Trophoblast cell (in vitro differentiated cells and primary cell): ENCODE results near the gene NDN.

Experiments used
- DNase-seq, 2 donors: peaks; one replicate each; pipeline ENCODE4 v3.0.0-alpha.2; 2016
- H2AFZ ChIP-seq: 2 replicates; pipeline ENCODE4 v1.6.1; 2013; ENCODE audit warnings: low read length, moderate library complexity, mild to moderate bottlenecking; ENCODE audit not compliant: insufficient read depth, poor library complexity
- H2AK5ac ChIP-seq: 2 replicates; pipeline ENCODE4 v1.6.1; 2013; ENCODE audit warnings: mild to moderate bottlenecking, low read length
- H2BK120ac ChIP-seq: 2 replicates; pipeline ENCODE4 v1.6.1; 2013; ENCODE audit warnings: low read length, mild to moderate bottlenecking, moderate library complexity; ENCODE audit not compliant: insufficient read depth, poor library complexity
- H2BK12ac ChIP-seq: 2 replicates; pipeline ENCODE4 v1.6.1; 2013; ENCODE audit warnings: mild to moderate bottlenecking, low read length, moderate library complexity
- H2BK5ac ChIP-seq: 2 replicates; pipeline ENCODE4 v1.6.1; 2013; ENCODE audit warnings: low read length, low read depth, moderate library complexity, mild to moderate bottlenecking; ENCODE audit not compliant: poor library complexity
- H3K14ac ChIP-seq: 2 replicates; pipeline ENCODE4 v1.6.1; 2013; ENCODE audit warnings: mild to moderate bottlenecking, low read length
- H3K18ac ChIP-seq: 2 replicates; pipeline ENCODE4 v1.6.1; 2013; ENCODE audit warnings: mild to moderate bottlenecking, low read length
- H3K23ac ChIP-seq: 2 replicates; pipeline ENCODE4 v1.6.1; 2013; ENCODE audit warnings: low read length
- H3K27ac ChIP-seq: 2 replicates; pipeline ENCODE4 v1.5.1; 2013; ENCODE audit warnings: low read depth, mild to moderate bottlenecking, inconsistent platforms, low read length, moderate library complexity
- H3K27me3 ChIP-seq: 2 replicates; pipeline ENCODE4 v1.6.1; 2013; ENCODE audit warnings: inconsistent platforms, mild to moderate bottlenecking, low read length, moderate library complexity; ENCODE audit not compliant: insufficient read depth
- H3K36me3 ChIP-seq, 2 experiments: 1 replicate in 1 of 2; 2 replicates in 1 of 2; pipeline ENCODE4 v1.6.1; 2013; ENCODE audit warnings: low read length in 2 of 2, mild to moderate bottlenecking in 2 of 2, moderate library complexity in 1 of 2; ENCODE audit not compliant: insufficient read depth in 2 of 2, control insufficient read depth in 1 of 2
- H3K4ac ChIP-seq: 2 replicates; pipeline ENCODE4 v1.6.1; 2013; ENCODE audit warnings: low read depth, mild to moderate bottlenecking, low read length, moderate library complexity
- H3K4me1 ChIP-seq, 2 experiments: 1 replicate in 1 of 2; 2 replicates in 1 of 2; pipeline ENCODE4 v1.6.1; 2013; ENCODE audit warnings: low read length in 2 of 2, mild to moderate bottlenecking in 2 of 2, moderate library complexity in 1 of 2; ENCODE audit not compliant: insufficient read depth in 2 of 2, control insufficient read depth in 1 of 2
- H3K4me2 ChIP-seq: 2 replicates; pipeline ENCODE4 v1.6.1; 2013; ENCODE audit warnings: inconsistent platforms, mild to moderate bottlenecking, low read length, moderate library complexity
- H3K4me3 ChIP-seq: 2 replicates; pipeline ENCODE4 v1.5.1; 2013; ENCODE audit warnings: mild to moderate bottlenecking, low read depth, low read length, inconsistent platforms
- H3K79me1 ChIP-seq: one replicate; pipeline ENCODE4 v1.6.1; 2013; ENCODE audit warnings: low read length
- H3K79me2 ChIP-seq: 2 replicates; pipeline ENCODE4 v1.6.1; 2013; ENCODE audit warnings: low read length, mild to moderate bottlenecking; ENCODE audit not compliant: control insufficient read depth, insufficient read depth, poor library complexity
- H3K9ac ChIP-seq: 2 replicates; pipeline ENCODE4 v1.6.1; 2013; ENCODE audit warnings: mild to moderate bottlenecking, low read length
- H3K9me3 ChIP-seq: 2 replicates; pipeline ENCODE4 v1.6.1; 2013; ENCODE audit warnings: low read depth, mild to moderate bottlenecking, control low read depth, inconsistent platforms, low read length; ENCODE audit not compliant: insufficient read depth
- H4K12ac ChIP-seq: 2 replicates; pipeline ENCODE4 v1.6.1; 2013; ENCODE audit warnings: low read depth, mild to moderate bottlenecking, low read length, moderate library complexity
- H4K8ac ChIP-seq: 2 replicates; pipeline ENCODE4 v1.6.1; 2013; ENCODE audit warnings: low read depth, mild to moderate bottlenecking, low read length, moderate library complexity
- H4K91ac ChIP-seq: one replicate; pipeline ENCODE4 v1.6.1; 2013; ENCODE audit warnings: low read depth, mild to moderate bottlenecking, low read length, moderate library complexity
- WGBS: extraction: QIAGEN DNeasy Blood & Tissue Kit; methylation state at CpG from one replicate; pipeline ENCODE4 v1.1.7; 2013; ENCODE audit warnings: missing lambda C conversion rate; ENCODE audit not compliant: insufficient read length, insufficient coverage; ENCODE audit errors: extremely low coverage; 5-methylcytosine and 5-hydroxymethylcytosine counted together

Gene NDN

GRCh38 chr15:23708332-23708731 lies 21.2 kb upstream of the NDN start:
- no peak overlapping the region for H3K4me3 ChIP-seq
- H3K9me3 ChIP-seq = no peaks in the 10 kb centered on the region
- H3K14ac ChIP-seq = no peak overlapping the region
- H3K4me2 ChIP-seq = no peak overlapping the region
- no peak overlapping the region for H2AFZ ChIP-seq
- no peak overlapping the region for H3K9ac ChIP-seq
- no peaks in the 10 kb centered on the region for H3K79me2 ChIP-seq
- no peaks in the 10 kb centered on the region for H3K36me3 ChIP-seq
- H3K27ac ChIP-seq = no peak overlapping the region
- H2BK120ac ChIP-seq = no peak overlapping the region
- no peaks in the 10 kb centered on the region for H3K79me1 ChIP-seq
- H3K4ac ChIP-seq = no peak overlapping the region
- H2BK12ac ChIP-seq = no peak overlapping the region
- H3K18ac ChIP-seq = no peak overlapping the region
- WGBS = no CpG with 5 or more reads among the region's 1 CpG
- H3K4me1 ChIP-seq = no peaks in the 10 kb centered on the region
- H3K27me3 ChIP-seq = no peaks in the 10 kb centered on the region
- H4K12ac ChIP-seq = no peak overlapping the region
- no peak for DNase-seq
- H4K91ac ChIP-seq = no peak overlapping the region
- H2BK5ac ChIP-seq = no peak overlapping the region
- H2AK5ac ChIP-seq = no peak overlapping the region
- H3K23ac ChIP-seq = no peak overlapping the region
- no peak overlapping the region for H4K8ac ChIP-seq

GRCh38 chr15:23695282-23695681 lies 8.2 kb upstream of the NDN start:
- no CpG with 5 or more reads among the region's 2 CpGs for WGBS
- Histone ChIP-seq H3K4me3 (no peak overlapping the region), H3K4ac (no peak overlapping the region), H4K8ac (no peak overlapping the region), H3K18ac (no peak overlapping the region), H2BK120ac (no peak overlapping the region), H3K27me3 (no peaks in the 10 kb centered on the region), H3K27ac (no peak overlapping the region), H3K4me1 (no peaks in the 10 kb centered on the region), H3K36me3 (no peaks in the 10 kb centered on the region), H3K9ac (no peak overlapping the region), H4K91ac (no peak overlapping the region), H2AK5ac (no peak overlapping the region), H3K79me1 (no peaks in the 10 kb centered on the region), H3K79me2 (no peaks in the 10 kb centered on the region), H3K14ac (no peak overlapping the region), H2BK5ac (no peak overlapping the region), H4K12ac (no peak overlapping the region), H2AFZ (no peak overlapping the region), H2BK12ac (no peak overlapping the region), H3K23ac (no peak overlapping the region), H3K4me2 (no peak overlapping the region), H3K9me3 (peaks cover 3% of the 10 kb centered on the region)
- no peak for DNase-seq

- Histone ChIP-seq H4K12ac (no peak overlapping the region), H2AK5ac (no peak overlapping the region), H3K36me3 (no peaks in the 10 kb centered on the region), H3K14ac (no peak overlapping the region), H3K23ac (no peak overlapping the region), H2BK12ac (no peak overlapping the region), H3K9me3 (peaks cover 3% of the 10 kb centered on the region), H3K79me2 (no peaks in the 10 kb centered on the region), H3K27ac (no peak overlapping the region), H4K91ac (no peak overlapping the region), H3K18ac (no peak overlapping the region), H3K4ac (no peak overlapping the region), H3K4me1 (no peaks in the 10 kb centered on the region), H2BK5ac (no peak overlapping the region), H3K4me3 (no peak overlapping the region), H2BK120ac (no peak overlapping the region), H3K79me1 (no peaks in the 10 kb centered on the region), H2AFZ (no peak overlapping the region), H4K8ac (no peak overlapping the region), H3K4me2 (no peak overlapping the region), H3K27me3 (no peaks in the 10 kb centered on the region), H3K9ac (no peak overlapping the region)
- DNase-seq = no peak
- no CpG with 5 or more reads among the region's 1 CpG for WGBS
These were observed 7.5 kb upstream of the NDN start for GRCh38 chr15:23694592-23694991.

- no peaks in the 10 kb centered on the region for H3K36me3 ChIP-seq
- no peak overlapping the region for H3K18ac ChIP-seq
- no peak overlapping the region for H3K4me2 ChIP-seq
- H3K4me3 ChIP-seq = no peak overlapping the region
- H3K27me3 ChIP-seq = no peaks in the 10 kb centered on the region
- no peak overlapping the region for H2AK5ac ChIP-seq
- H3K27ac ChIP-seq = no peak overlapping the region
- DNase-seq = no peak
- no peak overlapping the region for H4K8ac ChIP-seq
- no peak overlapping the region for H2BK12ac ChIP-seq
- H3K79me1 ChIP-seq = no peaks in the 10 kb centered on the region
- H4K12ac ChIP-seq = no peak overlapping the region
- no peak overlapping the region for H3K14ac ChIP-seq
- peaks cover 0 to 5% of the 10 kb centered on the region in 2 experiments for H3K4me1 ChIP-seq
- no CpG with 5 or more reads among the region's 5 CpGs for WGBS
- H4K91ac ChIP-seq = no peak overlapping the region
- H2BK5ac ChIP-seq = no peak overlapping the region
- H2BK120ac ChIP-seq = no peak overlapping the region
- no peak overlapping the region for H3K4ac ChIP-seq
- no peak overlapping the region for H3K9ac ChIP-seq
- no peaks in the 10 kb centered on the region for H3K79me2 ChIP-seq
- H3K9me3 ChIP-seq = peaks cover 7% of the 10 kb centered on the region
- H3K23ac ChIP-seq = no peak overlapping the region
- H2AFZ ChIP-seq = no peak overlapping the region
These were observed 3.3 kb upstream of the NDN start for GRCh38 chr15:23690450-23690852.
